IMR-90 (cell line): ENCODE measurements around the gene SERPIND1. TPM values are rescaled to one million over a fixed set of nuclear protein-coding genes. Genes with fewer than 3 reads are reported as not detected.

Source experiments
- ATAC-seq: fragments of 200-7000 bp; cut with Tn5 transposase; 2 replicates; pipeline ENCODE4 v1.9.1; 2020; ENCODE audit warnings: low read depth, mild to moderate bottlenecking, moderate library complexity
- BruUV-seq: library from RNA; stranded (reverse); fragments of 400-500 nt; replicated peaks from 2 replicates; lab custom pipeline; 2021; lab: Mats Ljungman, UMichigan
- CTCF ChIA-PET: fragments of 300-600 bp; formaldehyde crosslinking; extraction: SDS; loops from one replicate; lab custom pipeline; 2021; ENCODE audit warnings: antibody characterized with exemption; lab: Yijun Ruan, JAX
- POLR2A ChIA-PET: fragments of 300-600 bp; sonication (Branson Sonifier 250); formaldehyde crosslinking; loops from one replicate; lab custom pipeline; 2022; ENCODE audit warnings: antibody characterized with exemption; ENCODE audit not compliant: unreplicated experiment; lab: Charles Lee
- DNase-seq: peaks from one replicate; pipeline ENCODE4 v3.0.0; 2013
- H2AFZ ChIP-seq: replicated peaks from 2 replicates; pipeline ENCODE3; 2013; ENCODE audit warnings: low read length, mild to moderate bottlenecking; ENCODE audit not compliant: poor library complexity
- H2AK5ac ChIP-seq: 2 replicates; pipeline ENCODE4 v1.6.1; 2013; ENCODE audit warnings: low read depth, low read length, inconsistent platforms
- H2AK9ac ChIP-seq: replicated peaks from 2 replicates; pipeline ENCODE3; 2013; ENCODE audit warnings: mild to moderate bottlenecking, low read depth, low read length, moderate library complexity; ENCODE audit not compliant: poor library complexity
- H2BK120ac ChIP-seq: 2 replicates; pipeline ENCODE4 v1.6.1; 2013; ENCODE audit warnings: low read depth, low read length, inconsistent platforms
- H2BK15ac ChIP-seq: 3 replicates; pipeline ENCODE4 v1.6.1; 2013; ENCODE audit warnings: low read depth, low read length, inconsistent platforms
- H2BK20ac ChIP-seq: 2 replicates; pipeline ENCODE4 v1.6.1; 2013; ENCODE audit warnings: low read depth, mild to moderate bottlenecking, inconsistent platforms, low read length, moderate library complexity
- H2BK5ac ChIP-seq: 2 replicates; pipeline ENCODE4 v1.6.1; 2013; ENCODE audit warnings: mild to moderate bottlenecking, low read depth, low read length, inconsistent platforms; ENCODE audit not compliant: poor library complexity, severe bottlenecking
- H3K14ac ChIP-seq: replicated peaks from 2 replicates; pipeline ENCODE4 v1.6.1; 2013; ENCODE audit warnings: low read depth, low read length, inconsistent platforms
- H3K18ac ChIP-seq: 2 replicates; pipeline ENCODE4 v1.6.1; 2013; ENCODE audit warnings: low read depth, low read length, control low read depth
- H3K23ac ChIP-seq: 2 replicates; pipeline ENCODE4 v1.6.1; 2013; ENCODE audit warnings: low read depth, low read length, inconsistent platforms
- H3K27ac ChIP-seq: 2 replicates; pipeline ENCODE4 v1.5.1; 2013; ENCODE audit warnings: mild to moderate bottlenecking, control low read depth, low read length; ENCODE audit not compliant: insufficient read depth
- H3K27me3 ChIP-seq: 2 replicates; pipeline ENCODE4 v1.6.1; 2013; ENCODE audit warnings: low read length; ENCODE audit not compliant: control insufficient read depth, insufficient read depth
- H3K36me3 ChIP-seq: 2 replicates; pipeline ENCODE4 v1.6.1; 2013; ENCODE audit warnings: low read length, mixed read lengths; ENCODE audit not compliant: control insufficient read depth, insufficient read depth
- H3K4ac ChIP-seq: 2 replicates; pipeline ENCODE4 v1.6.1; 2013; ENCODE audit warnings: low read depth, low read length, inconsistent platforms
- H3K4me1 ChIP-seq: 2 replicates; pipeline ENCODE4 v1.6.1; 2013; ENCODE audit warnings: low read length, mixed read lengths; ENCODE audit not compliant: control insufficient read depth, insufficient read depth
- H3K4me2 ChIP-seq: 2 replicates; pipeline ENCODE4 v1.6.1; 2013; ENCODE audit warnings: low read depth, mild to moderate bottlenecking, control low read depth, low read length, moderate library complexity
- H3K4me3 ChIP-seq: 2 replicates; pipeline ENCODE4 v1.5.1; 2013; ENCODE audit warnings: low read depth, mild to moderate bottlenecking, control low read depth, low read length, moderate library complexity; ENCODE audit not compliant: insufficient read depth
- H3K56ac ChIP-seq: 2 replicates; pipeline ENCODE4 v1.6.1; 2013; ENCODE audit warnings: low read length, inconsistent platforms; ENCODE audit not compliant: insufficient read depth; ENCODE audit errors: extremely low read depth
- H3K79me1 ChIP-seq, 2 experiments: 2 replicates each; pipeline ENCODE4 v1.6.1; 2013; ENCODE audit warnings: low read length in 2 of 2, inconsistent platforms in 1 of 2, low read depth in 1 of 2
- H3K9ac ChIP-seq: 2 replicates; pipeline ENCODE4 v1.6.1; 2013; ENCODE audit warnings: low read depth, low read length, control low read depth
- H3K9me1 ChIP-seq: 2 replicates; pipeline ENCODE4 v1.6.1; 2013; ENCODE audit warnings: low read length, inconsistent platforms; ENCODE audit not compliant: insufficient read depth
- H3K9me3 ChIP-seq: 2 replicates; pipeline ENCODE4 v1.6.1; 2013; ENCODE audit warnings: low read length; ENCODE audit not compliant: control insufficient read depth, insufficient read depth
- H4K20me1 ChIP-seq: 2 replicates; pipeline ENCODE4 v1.6.1; 2013; ENCODE audit warnings: low read length, inconsistent platforms; ENCODE audit not compliant: insufficient read depth
- H4K5ac ChIP-seq: 2 replicates; pipeline ENCODE4 v1.6.1; 2013; ENCODE audit warnings: mild to moderate bottlenecking, low read depth, low read length, control low read depth
- H4K8ac ChIP-seq, 2 experiments: 2 replicates each; pipeline ENCODE4 v1.6.1; 2013; ENCODE audit warnings: low read depth in 2 of 2, low read length in 2 of 2, control low read depth in 1 of 2, inconsistent platforms in 1 of 2
- H4K91ac ChIP-seq: 2 replicates; pipeline ENCODE4 v1.6.1; 2013; ENCODE audit warnings: low read depth, low read length, inconsistent platforms; ENCODE audit not compliant: insufficient read depth
- BHLHE40 ChIP-seq: fragments of 150-350 bp; IDR thresholded peaks from 2 replicates; pipeline ENCODE4 v1.6.1; 2016; ENCODE audit warnings: mild to moderate bottlenecking, low read depth, low read length
- CEBPB ChIP-seq: IDR thresholded peaks from 2 replicates; pipeline ENCODE4 v1.6.1; 2012; ENCODE audit warnings: low read depth, low read length, improper control_type of control experiment
- CTCF ChIP-seq: conservative IDR thresholded peaks from 2 replicates; pipeline ENCODE4 v1.5.1; 2012; ENCODE audit warnings: mild to moderate bottlenecking, low read depth, low read length, improper control_type of control experiment
- FOS ChIP-seq: fragments of 150-350 bp; IDR thresholded peaks from 2 replicates; pipeline ENCODE4 v1.6.1; 2016; ENCODE audit warnings: low read depth, low read length
- MAFK ChIP-seq: IDR thresholded peaks from 2 replicates; pipeline ENCODE4 v1.6.1; 2012; ENCODE audit warnings: low read depth, low read length, improper control_type of control experiment
- MAZ ChIP-seq: IDR thresholded peaks from 2 replicates; pipeline ENCODE4 v1.6.1; 2012; ENCODE audit warnings: low read depth, mild to moderate bottlenecking, low read length, improper control_type of control experiment, moderate library complexity, borderline replicate concordance
- MXI1 ChIP-seq: IDR thresholded peaks from 2 replicates; pipeline ENCODE4 v1.6.1; 2012; ENCODE audit warnings: low read depth, mild to moderate bottlenecking, low read length, moderate library complexity, borderline replicate concordance
- NFE2L2 ChIP-seq: fragments of 150-350 bp; IDR thresholded peaks from 2 replicates; pipeline ENCODE4 v1.6.1; 2016; ENCODE audit warnings: low read depth, mild to moderate bottlenecking, low read length
- POLR2A ChIP-seq: IDR thresholded peaks from 2 replicates; pipeline ENCODE4 v1.6.1; 2012; ENCODE audit warnings: mild to moderate bottlenecking, low read depth, low read length
- RAD21 ChIP-seq: IDR thresholded peaks from 2 replicates; pipeline ENCODE4 v1.6.1; 2012; ENCODE audit warnings: low read length, improper control_type of control experiment
- RCOR1 ChIP-seq: IDR thresholded peaks from 2 replicates; pipeline ENCODE4 v1.6.1; 2012; ENCODE audit warnings: mild to moderate bottlenecking, low read length, improper control_type of control experiment; ENCODE audit not compliant: insufficient replicate concordance
- RFX5 ChIP-seq: IDR thresholded peaks from 2 replicates; pipeline ENCODE4 v1.8.0; 2012; ENCODE audit warnings: low read depth, mild to moderate bottlenecking, low read length, moderate library complexity
- WGBS, 2 experiments: methylation state at CpG; one replicate each; pipeline versions ENCODE4 v1.1.5 to v1.1.7; 2013; ENCODE audit warnings: missing lambda C conversion rate in 2 of 2; ENCODE audit not compliant: insufficient read length in 1 of 2; ENCODE audit errors: extremely low coverage in 2 of 2; 5-methylcytosine and 5-hydroxymethylcytosine counted together
- dilution Hi-C: fragments of 300-500 bp; cut with HindIII; formaldehyde crosslinking; loops from one replicate; pipeline ENCODE4 v1.14.3; 2018; ENCODE audit warnings: low sequenced_read_pairs; ENCODE audit not compliant: unreplicated experiment
- in situ Hi-C: fragments of 300-500 bp; cut with MboI; formaldehyde crosslinking; loops from 3 replicates; pipeline ENCODE4 v1.14.3; 2019; ENCODE audit warnings: low sequenced_read_pairs, inconsistent platforms, mixed read lengths
- intact Hi-C: fragments of 100-400 bp; cut with micrococcal nuclease; formaldehyde crosslinking; loops from 2 replicates; pipeline ENCODE4 v1.10.0; 2022
- polyA plus RNA-seq, 3 experiments: library from polyadenylated mRNA; depleted of rRNA; stranded (reverse); fragments of >200 nt; gene quantifications; 2 replicates each; pipeline ENCODE4 v1.2.3, GENCODE V29; 2012; ENCODE audit warnings: low replicate concordance in 1 of 3
- total RNA-seq: library from RNA; depleted of rRNA; stranded (reverse); fragments of >200 nt; gene quantifications from 2 replicates; pipeline ENCODE4 v1.2.3, GENCODE V29; 2012
- TF ChIP-seq, protein P1 (sequence below): fragments of 150-350 bp; IDR thresholded peaks from 2 replicates; pipeline ENCODE4 v1.6.1; 2017; ENCODE audit warnings: mild to moderate bottlenecking, antibody characterized with exemption, low read length, low read depth

SERPIND1 gene
- total and polyA plus RNA-seq, 2 of the 4 experiments (the other 2 are of a cell fraction): 0.12 TPM; not detected in 1

DNA sequence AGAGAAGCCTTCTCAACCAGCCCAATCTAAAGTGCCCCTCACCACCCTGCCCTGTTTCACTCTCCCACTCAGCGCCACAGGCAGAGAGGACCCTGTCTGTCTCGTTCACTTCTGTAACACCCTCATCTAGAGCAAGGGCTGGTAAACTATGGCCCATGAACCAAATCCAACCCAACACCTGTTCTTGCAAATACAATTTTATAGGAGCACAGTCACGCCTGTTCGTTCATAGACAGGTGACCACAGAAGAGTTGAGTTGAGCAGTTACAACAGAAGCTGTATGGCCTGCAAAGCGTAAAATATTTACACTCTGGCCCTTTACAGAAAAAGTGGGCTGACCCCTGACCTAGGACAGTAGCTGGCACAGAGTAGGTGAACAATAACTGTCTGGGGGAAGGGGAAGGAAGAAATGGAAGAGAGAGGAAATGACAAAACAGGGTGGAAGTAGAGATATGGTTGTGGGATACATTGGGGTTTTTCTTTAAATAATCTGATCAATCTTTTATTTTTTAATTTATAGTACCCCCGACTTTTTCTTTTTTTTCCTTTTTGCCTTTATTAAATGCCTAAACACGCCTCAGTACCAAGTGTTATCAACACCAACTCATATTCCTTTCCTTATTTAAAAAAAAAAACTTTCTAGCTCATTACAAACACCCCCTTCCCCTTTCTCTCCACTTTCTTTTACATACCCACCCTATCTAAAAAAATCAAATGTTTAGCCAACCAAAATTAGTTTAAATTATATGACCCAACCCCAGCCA lies 20.9 kb downstream of the SERPIND1 start:
- no peak for DNase-seq
- Histone ChIP-seq H3K4ac (no peak overlapping the region), H3K79me1 (peaks cover 0 to 3% of the 10 kb centered on the region in 2 experiments; a peak in 1 of 4 replicates), H2BK20ac (no peak overlapping the region), H3K4me1 (0 out of 2 replicates have a peak, but pooled peaks cover 2% of the 10 kb centered on the region), H4K91ac (no peak overlapping the region), H2AFZ (no peak overlapping the region), H2AK9ac (no peak overlapping the region), H3K9ac (no peak overlapping the region), H3K4me3 (no peak overlapping the region), H2BK15ac (no peak overlapping the region), H4K5ac (no peak overlapping the region), H4K20me1 (no peaks in the 10 kb centered on the region), H3K36me3 (peaks cover 57% of the 10 kb centered on the region), H2BK5ac (no peak overlapping the region), H3K27me3 (no peaks in the 10 kb centered on the region), H3K9me1 (peaks cover 7% of the 10 kb centered on the region; the same call in 1 of the 2 replicates), H3K56ac (no peak overlapping the region), H3K27ac (no peak overlapping the region), H3K14ac (no peak overlapping the region), H3K23ac (no peak overlapping the region), H3K4me2 (no peak overlapping the region), H4K8ac (no peak overlapping the region), H2AK5ac (no peak overlapping the region), H3K18ac (no peak overlapping the region), H3K9me3 (no peaks in the 10 kb centered on the region), H2BK120ac (no peak overlapping the region)
- ATAC-seq: no peak
- BruUV-seq: no TSS peak
- intact Hi-C loops: no loop called here
- ChIA-PET POLR2A (no interaction called here), CTCF (interaction anchor here (1.2 kb wide), 1 partner anchor 9 kb away, joined by 5 read pairs; no protein-coding TSS in a partner anchor)
- 93 to 94% methylated on average over 1 to 3 of the region's 7 CpGs for WGBS, 2 experiments
- TF ChIP-seq, protein P1, sequence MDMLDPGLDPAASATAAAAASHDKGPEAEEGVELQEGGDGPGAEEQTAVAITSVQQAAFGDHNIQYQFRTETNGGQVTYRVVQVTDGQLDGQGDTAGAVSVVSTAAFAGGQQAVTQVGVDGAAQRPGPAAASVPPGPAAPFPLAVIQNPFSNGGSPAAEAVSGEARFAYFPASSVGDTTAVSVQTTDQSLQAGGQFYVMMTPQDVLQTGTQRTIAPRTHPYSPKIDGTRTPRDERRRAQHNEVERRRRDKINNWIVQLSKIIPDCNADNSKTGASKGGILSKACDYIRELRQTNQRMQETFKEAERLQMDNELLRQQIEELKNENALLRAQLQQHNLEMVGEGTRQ: no peak
- TF ChIP-seq RCOR1 (no peak), MAZ (no peak), CTCF (no peak), NFE2L2 (no peak), RAD21 (no peak), POLR2A (no peak), CEBPB (no peak), FOS (no peak), MXI1 (no peak), RFX5 (no peak), BHLHE40 (no peak), MAFK (no peak)
- in situ Hi-C loops: no loop called here
- dilution Hi-C loops: no loop called here
